ENCODE measurements around the gene SLIT1. TPM values are rescaled to one million over a fixed set of nuclear protein-coding genes. Genes with fewer than 3 reads are reported as not detected.

SLIT1 gene
- polyA plus RNA-seq, 1 donor (not counting 4 experiments of a cell fraction or from before 2014, with no cell fraction given): 0.01 TPM

GRCh38 chr10:97134110-97134509, 51.6 kb downstream of the SLIT1 start:
- dilution Hi-C loops (cut with MboI; ENCODE audit: extremely low pct_ligation_motif_present, low sequenced_read_pairs): no loop called here
- no peak overlapping the region for H3K27ac ChIP-seq (ENCODE audit: control insufficient read depth, insufficient read depth, low read length)
- no peak overlapping the region for H3K4me3 ChIP-seq (ENCODE audit: control insufficient read depth in 2 of 3, extremely low read depth in 1 of 3, insufficient read depth in 2 of 3, low read depth in 1 of 3, low read length in 3 of 3)
- no peak overlapping the region for H2AFZ ChIP-seq (ENCODE audit: control insufficient read depth, low read length)
- TF ChIP-seq EZH2 (IDR thresholded peaks at IDR 0.05; ENCODE audit: low read length) (no peak), CTCF (optimal IDR thresholded peaks at IDR 0.05 in 1 of 3, IDR thresholded peaks at IDR 0.05 in 1 of 3, conservative IDR thresholded peaks at IDR 0.05 in 1 of 3; ENCODE audit: extremely low read depth in 1 of 3, insufficient read depth in 2 of 3, low read length in 3 of 3) (no peak)
- no peak overlapping the region for H3K9ac ChIP-seq (ENCODE audit: control insufficient read depth, extremely low read depth, insufficient read depth, low read length)
- H3K9me1 ChIP-seq (ENCODE audit: control insufficient read depth, extremely low read depth, insufficient read depth, low read length): no peaks in the 10 kb centered on the region
- no peak for DNase-seq (ENCODE audit: low read depth, low spot score)
- H3K4me2 ChIP-seq (ENCODE audit: control insufficient read depth, extremely low read depth, insufficient read depth, low read depth, low read length): no peak overlapping the region
- no peaks in the 10 kb centered on the region for H3K36me3 ChIP-seq (ENCODE audit: control insufficient read depth in 2 of 2, extremely low read depth in 1 of 2, insufficient read depth in 2 of 2, low read length in 2 of 2)
- H3K27me3 ChIP-seq (ENCODE audit: control insufficient read depth, extremely low read depth, insufficient read depth, low read length): peaks cover 4% of the 10 kb centered on the region
- no peaks in the 10 kb centered on the region for H3K9me3 ChIP-seq (ENCODE audit: control insufficient read depth, low read depth, low read length)
- no peaks in the 10 kb centered on the region for H3K79me2 ChIP-seq (ENCODE audit: control insufficient read depth, insufficient read depth, low read length)
- no peak for FAIRE-seq
- H3K4me1 ChIP-seq (ENCODE audit: control insufficient read depth, extremely low read depth, insufficient read depth, low read length): no peaks in the 10 kb centered on the region
- H4K20me1 ChIP-seq (ENCODE audit: control insufficient read depth, extremely low read depth, insufficient read depth, low read length): no peaks in the 10 kb centered on the region

GRCh38 chr10:97132273-97132672, 53.5 kb downstream of the SLIT1 start:
- FAIRE-seq (no peak), DNase-seq (ENCODE audit: low read depth, low spot score) (no peak)
- no peak overlapping the region for H3K4me3 ChIP-seq (ENCODE audit: control insufficient read depth in 2 of 3, extremely low read depth in 1 of 3, insufficient read depth in 2 of 3, low read depth in 1 of 3, low read length in 3 of 3)
- H3K9ac ChIP-seq (ENCODE audit: control insufficient read depth, extremely low read depth, insufficient read depth, low read length): no peak overlapping the region
- H3K9me3 ChIP-seq (ENCODE audit: control insufficient read depth, low read depth, low read length): no peaks in the 10 kb centered on the region
- peaks cover 2% of the 10 kb centered on the region for H3K27me3 ChIP-seq (ENCODE audit: control insufficient read depth, extremely low read depth, insufficient read depth, low read length)
- H3K27ac ChIP-seq (ENCODE audit: control insufficient read depth, insufficient read depth, low read length): no peak overlapping the region
- H3K79me2 ChIP-seq (ENCODE audit: control insufficient read depth, insufficient read depth, low read length): no peaks in the 10 kb centered on the region
- no peak for TF ChIP-seq EZH2 (IDR thresholded peaks at IDR 0.05; ENCODE audit: low read length)
- no peak for TF ChIP-seq CTCF (optimal IDR thresholded peaks at IDR 0.05 in 1 of 3, IDR thresholded peaks at IDR 0.05 in 1 of 3, conservative IDR thresholded peaks at IDR 0.05 in 1 of 3; ENCODE audit: extremely low read depth in 1 of 3, insufficient read depth in 2 of 3, low read length in 3 of 3)
- no peaks in the 10 kb centered on the region for H3K4me1 ChIP-seq (ENCODE audit: control insufficient read depth, extremely low read depth, insufficient read depth, low read length)
- no peaks in the 10 kb centered on the region for H3K9me1 ChIP-seq (ENCODE audit: control insufficient read depth, extremely low read depth, insufficient read depth, low read length)
- dilution Hi-C loops (cut with MboI; ENCODE audit: extremely low pct_ligation_motif_present, low sequenced_read_pairs): no loop called here
- H3K4me2 ChIP-seq (ENCODE audit: control insufficient read depth, extremely low read depth, insufficient read depth, low read depth, low read length): no peak overlapping the region
- H3K36me3 ChIP-seq (ENCODE audit: control insufficient read depth in 2 of 2, extremely low read depth in 1 of 2, insufficient read depth in 2 of 2, low read length in 2 of 2): no peaks in the 10 kb centered on the region
- H2AFZ ChIP-seq (ENCODE audit: control insufficient read depth, low read length): no peak overlapping the region
- no peaks in the 10 kb centered on the region for H4K20me1 ChIP-seq (ENCODE audit: control insufficient read depth, extremely low read depth, insufficient read depth, low read length)

Data from keratinocyte (primary cell).